ENCODE measurements around the gene PPP6R2.

GRCh38 chr22:50326225-50326955 is 16.7 kb upstream of the PPP6R2 start:
- TF ChIP-seq FOSL2 (IDR thresholded peaks at IDR 0.05) (no peak), FOSL2 (CRISPR knock-in tag; IDR thresholded peaks at IDR 0.05) (no peak), CTCF (IDR thresholded peaks at IDR 0.05) (no peak), RAD21 (conservative IDR thresholded peaks at IDR 0.05 in 1 of 2, IDR thresholded peaks at IDR 0.05 in 1 of 2) (no peak), POLR2A (IDR thresholded peaks at IDR 0.05; ENCODE audit: low read length) (no peak), NR3C1 (IDR thresholded peaks at IDR 0.05) (no peak), EP300 (IDR thresholded peaks at IDR 0.05) (no peak)

Data from A549 (cell line).